ENCODE data around the gene CCM2. TPM values are rescaled to one million over a fixed set of nuclear protein-coding genes. Genes with fewer than 3 reads are reported as not detected.

Gene CCM2
- total RNA-seq, 1 donor from 2014 or later = 35.7 TPM

DNA sequence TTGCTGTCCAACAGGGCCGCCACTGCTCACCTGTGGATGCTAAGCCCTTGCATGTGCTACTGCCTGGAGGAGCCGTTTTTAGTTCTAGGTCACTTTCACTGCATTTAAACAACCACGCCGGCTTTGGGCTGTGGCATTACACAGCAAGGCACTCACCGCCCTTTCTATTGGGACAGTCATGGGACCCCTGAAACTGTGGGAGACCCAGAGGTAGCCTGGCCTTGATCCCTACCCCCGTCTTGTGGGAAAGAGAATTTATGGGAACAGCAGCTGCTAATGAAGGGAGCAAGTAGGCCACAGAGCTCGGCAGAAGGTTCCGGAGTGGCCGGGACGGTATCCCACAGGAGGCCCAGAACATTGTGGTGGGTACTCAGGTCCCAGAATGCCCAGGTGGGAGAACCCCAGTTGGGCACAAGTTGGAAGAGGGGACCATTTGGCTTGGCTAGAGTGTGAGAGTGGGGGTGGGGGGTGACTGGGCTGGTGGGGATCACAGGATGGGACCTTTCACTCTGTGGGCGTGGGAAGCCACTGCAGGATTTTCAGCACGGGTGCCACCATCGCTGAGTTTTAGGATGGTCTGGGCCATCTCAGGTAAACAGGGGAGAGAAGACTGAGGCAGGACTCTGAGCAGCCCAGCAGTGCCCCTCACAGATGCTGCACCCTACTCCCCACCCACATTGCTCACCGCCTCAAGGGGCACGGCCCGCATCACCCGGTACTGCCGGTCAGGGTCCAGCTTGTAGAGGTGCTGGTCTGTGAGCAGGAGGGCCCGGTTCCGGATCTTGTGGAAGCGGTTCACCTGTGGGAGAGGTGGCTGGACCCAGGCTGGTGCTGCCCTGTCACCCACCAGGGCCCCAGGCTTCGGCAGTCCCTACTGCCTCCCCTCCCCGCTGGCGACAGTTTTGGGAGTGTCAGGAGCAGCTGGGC is 36.4 kb upstream of the CCM2 start:
- Mint-ChIP-seq H3K27ac (ENCODE audit: unreplicated experiment) (peak overlapping the region; percentile 43), H3K9me3 (no peaks in the 10 kb centered on the region), H3K4me1 (no peaks in the 10 kb centered on the region), H3K4me3 (no peak overlapping the region), H3K27me3 (ENCODE audit: low read depth) (peaks cover 12% of the 10 kb centered on the region), H3K36me3 (ENCODE audit: low read depth) (no peaks in the 10 kb centered on the region)
- TF ChIP-seq, protein P1, sequence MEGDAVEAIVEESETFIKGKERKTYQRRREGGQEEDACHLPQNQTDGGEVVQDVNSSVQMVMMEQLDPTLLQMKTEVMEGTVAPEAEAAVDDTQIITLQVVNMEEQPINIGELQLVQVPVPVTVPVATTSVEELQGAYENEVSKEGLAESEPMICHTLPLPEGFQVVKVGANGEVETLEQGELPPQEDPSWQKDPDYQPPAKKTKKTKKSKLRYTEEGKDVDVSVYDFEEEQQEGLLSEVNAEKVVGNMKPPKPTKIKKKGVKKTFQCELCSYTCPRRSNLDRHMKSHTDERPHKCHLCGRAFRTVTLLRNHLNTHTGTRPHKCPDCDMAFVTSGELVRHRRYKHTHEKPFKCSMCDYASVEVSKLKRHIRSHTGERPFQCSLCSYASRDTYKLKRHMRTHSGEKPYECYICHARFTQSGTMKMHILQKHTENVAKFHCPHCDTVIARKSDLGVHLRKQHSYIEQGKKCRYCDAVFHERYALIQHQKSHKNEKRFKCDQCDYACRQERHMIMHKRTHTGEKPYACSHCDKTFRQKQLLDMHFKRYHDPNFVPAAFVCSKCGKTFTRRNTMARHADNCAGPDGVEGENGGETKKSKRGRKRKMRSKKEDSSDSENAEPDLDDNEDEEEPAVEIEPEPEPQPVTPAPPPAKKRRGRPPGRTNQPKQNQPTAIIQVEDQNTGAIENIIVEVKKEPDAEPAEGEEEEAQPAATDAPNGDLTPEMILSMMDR (conservative IDR thresholded peaks at IDR 0.05) = no peak
- no peak for DNase-seq (ENCODE audit: low read depth, low spot score)

DNA sequence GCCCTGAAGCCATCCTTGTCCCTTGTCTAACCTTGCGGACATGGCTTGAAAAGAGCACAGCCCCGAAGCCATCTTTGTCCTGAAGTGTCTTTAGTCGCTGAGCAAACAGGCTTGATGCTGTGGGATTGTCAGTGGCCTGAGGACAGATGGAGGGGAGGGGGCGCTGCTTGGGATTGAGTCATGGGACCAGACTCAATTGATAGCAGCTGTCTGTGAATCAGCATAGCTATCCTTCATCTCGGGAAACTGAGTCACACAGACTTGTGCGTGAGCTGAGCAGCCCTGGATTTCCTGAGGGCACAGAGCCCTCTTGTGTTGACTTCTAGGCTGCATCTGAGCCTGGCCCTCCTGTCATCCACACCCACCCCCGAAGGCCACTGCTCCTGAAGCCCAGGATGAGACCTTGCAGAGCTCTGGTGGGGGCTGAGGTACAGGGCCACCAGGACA is 35.6 kb upstream of the CCM2 start:
- Mint-ChIP-seq H3K27ac (ENCODE audit: unreplicated experiment) (peak overlapping the region; percentile 75), H3K9me3 (no peaks in the 10 kb centered on the region), H3K27me3 (ENCODE audit: low read depth) (peaks cover 9% of the 10 kb centered on the region), H3K4me1 (no peaks in the 10 kb centered on the region), H3K36me3 (ENCODE audit: low read depth) (no peaks in the 10 kb centered on the region), H3K4me3 (no peak overlapping the region)
- no peak for DNase-seq (ENCODE audit: low read depth, low spot score)
- TF ChIP-seq, protein P1 (conservative IDR thresholded peaks at IDR 0.05) = peak; percentile 36

DNA sequence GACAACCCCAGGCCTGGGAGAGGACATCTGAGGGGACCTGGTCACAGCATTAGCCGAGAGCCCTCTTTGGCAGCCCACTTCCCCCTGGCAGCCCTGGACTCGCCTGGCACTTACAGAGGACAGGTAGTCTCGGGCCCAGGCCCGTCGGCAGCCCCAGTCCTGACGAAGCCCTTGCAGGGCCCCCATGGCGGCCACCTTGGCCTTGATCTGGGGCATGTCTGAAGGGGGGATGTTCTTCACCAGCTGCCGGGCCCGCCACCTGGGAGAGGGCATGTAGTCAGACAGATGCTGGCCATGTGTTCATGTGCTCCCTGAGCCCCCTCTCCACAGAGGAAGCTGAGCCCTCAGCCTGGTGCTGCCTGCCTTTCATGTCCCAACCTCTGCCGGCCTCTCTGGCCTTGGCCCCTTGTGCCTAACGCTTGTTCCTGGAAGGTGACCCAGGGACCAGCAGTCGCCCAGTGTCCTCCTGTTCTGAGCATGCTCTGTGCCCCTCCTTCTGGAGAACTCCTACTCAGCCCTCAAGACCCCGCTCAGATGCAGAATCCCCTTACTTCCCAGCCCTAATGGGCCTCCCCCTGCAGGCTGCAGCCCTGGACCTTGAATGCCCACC is 35.1 kb upstream of the CCM2 start:
- TF ChIP-seq, protein P1 (conservative IDR thresholded peaks at IDR 0.05) = no peak
- no peaks in the 10 kb centered on the region for H3K4me1 Mint-ChIP-seq
- no peak for DNase-seq (ENCODE audit: low read depth, low spot score)
- H3K27ac Mint-ChIP-seq (ENCODE audit: unreplicated experiment) = peak overlapping the region; percentile 50
- H3K9me3 Mint-ChIP-seq = no peaks in the 10 kb centered on the region
- H3K36me3 Mint-ChIP-seq (ENCODE audit: low read depth) = no peaks in the 10 kb centered on the region
- H3K4me3 Mint-ChIP-seq = no peak overlapping the region
- H3K27me3 Mint-ChIP-seq (ENCODE audit: low read depth) = peaks cover 5% of the 10 kb centered on the region

DNA sequence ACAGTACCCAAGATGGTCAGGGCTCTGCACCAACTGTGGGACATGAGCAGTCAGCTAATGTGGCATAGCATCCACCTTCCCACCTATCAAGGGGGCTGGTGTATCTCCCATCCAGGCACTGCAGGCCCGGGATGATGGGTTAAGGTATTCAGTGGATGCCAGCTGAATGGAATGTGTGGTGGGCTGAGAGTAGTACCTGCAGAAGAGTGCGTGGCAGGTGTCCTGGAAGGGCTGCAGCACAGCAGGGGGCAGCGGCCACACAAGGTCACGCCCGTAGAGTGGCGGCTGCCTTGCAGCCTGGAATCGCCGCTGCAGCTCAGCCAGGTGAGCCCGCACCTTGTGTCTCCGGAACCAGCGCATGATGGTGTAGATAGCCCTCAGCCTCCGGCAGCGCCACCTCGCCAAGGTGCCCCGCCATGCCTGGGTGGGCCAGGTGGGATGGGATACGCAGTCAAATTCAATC is 34.5 kb upstream of the CCM2 start:
- H3K27me3 Mint-ChIP-seq (ENCODE audit: low read depth) = peaks cover 2% of the 10 kb centered on the region
- no peaks in the 10 kb centered on the region for H3K9me3 Mint-ChIP-seq
- no peaks in the 10 kb centered on the region for H3K36me3 Mint-ChIP-seq (ENCODE audit: low read depth)
- TF ChIP-seq, protein P1 (conservative IDR thresholded peaks at IDR 0.05) = no peak
- no peak overlapping the region for H3K27ac Mint-ChIP-seq (ENCODE audit: unreplicated experiment)
- no peak for DNase-seq (ENCODE audit: low read depth, low spot score)
- H3K4me3 Mint-ChIP-seq = no peak overlapping the region
- H3K4me1 Mint-ChIP-seq = no peaks in the 10 kb centered on the region

DNA sequence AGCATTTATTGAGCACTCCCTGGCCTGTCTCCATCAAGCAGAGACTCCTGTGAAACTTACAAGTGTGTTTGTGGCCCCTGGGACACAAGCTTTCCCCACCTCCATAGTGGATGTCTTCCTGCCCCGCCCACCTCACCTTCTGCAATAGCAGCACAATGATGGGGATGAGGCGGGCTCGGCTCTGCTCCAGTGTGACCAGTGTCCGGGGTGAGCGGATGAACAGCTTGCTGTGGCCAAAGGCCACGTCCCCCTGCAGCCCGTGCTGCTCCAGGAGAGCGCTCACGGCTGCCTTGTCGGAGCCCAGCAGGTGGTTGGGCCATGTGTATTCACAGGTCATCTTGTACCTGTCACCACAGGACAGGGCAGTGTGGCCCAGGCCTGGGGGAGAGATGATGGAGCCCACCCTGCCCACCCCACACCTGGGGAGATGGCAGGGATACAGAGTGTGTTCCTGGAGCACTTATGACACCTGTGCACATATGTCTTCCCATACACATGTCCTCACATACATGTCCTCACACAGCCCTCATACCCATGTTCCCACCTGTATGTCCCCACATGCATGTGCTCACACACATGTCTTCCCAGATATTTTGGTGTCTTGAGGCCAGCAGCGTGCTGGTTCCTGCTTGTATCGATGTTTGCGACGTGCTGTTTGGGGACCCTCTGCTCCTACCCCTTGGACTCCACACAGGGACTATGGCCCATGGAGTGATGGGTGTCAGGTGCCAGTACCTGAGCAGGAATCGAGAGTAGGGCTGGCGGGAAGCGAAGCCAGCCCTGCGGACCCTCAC is 33.9 kb upstream of the CCM2 start:
- no peaks in the 10 kb centered on the region for H3K4me1 Mint-ChIP-seq
- H3K27ac Mint-ChIP-seq (ENCODE audit: unreplicated experiment) = no peak overlapping the region
- no peaks in the 10 kb centered on the region for H3K27me3 Mint-ChIP-seq (ENCODE audit: low read depth)
- H3K4me3 Mint-ChIP-seq = no peak overlapping the region
- no peaks in the 10 kb centered on the region for H3K36me3 Mint-ChIP-seq (ENCODE audit: low read depth)
- no peaks in the 10 kb centered on the region for H3K9me3 Mint-ChIP-seq
- TF ChIP-seq, protein P1 (conservative IDR thresholded peaks at IDR 0.05) = no peak
- no peak for DNase-seq (ENCODE audit: low read depth, low spot score)

Data from neural crest cell (in vitro differentiated cells).